K562 (cell line): ENCODE data around the gene PITPNB. TPM values are rescaled to one million over a fixed set of nuclear protein-coding genes. Genes with fewer than 3 reads are reported as not detected.

Experiments used
- ATAC-seq: fragments of 200-7000 bp; cut with Tn5 transposase; 3 replicates; pipeline ENCODE4 v1.9.1; 2020; ENCODE audit warnings: moderate library complexity
- BruUV-seq: library from RNA; stranded (reverse); fragments of 400-500 nt; replicated peaks from 2 replicates; lab custom pipeline; 2021; lab: Mats Ljungman, UMichigan
- CTCF ChIA-PET: fragments of 300-600 bp; formaldehyde crosslinking; extraction: SDS; loops from one replicate; lab custom pipeline; 2021; ENCODE audit warnings: low intra/inter-chr PET ratio; lab: Yijun Ruan, JAX
- POLR2A ChIA-PET: fragments of 300-600, 350-650 bp; sonication (Branson Sonifier 250); formaldehyde crosslinking; extraction: SDS; loops from one replicate; lab custom pipeline; 2021; ENCODE audit warnings: antibody characterized with exemption, inconsistent platforms; lab: Yijun Ruan, JAX
- DNase-seq, 4 experiments: peaks; one replicate each; pipeline versions ENCODE4 v3.0.0 to v3.0.0-alpha.2; 2011 to 2018; ENCODE audit warnings: low spot score in 3 of 4, mixed read lengths in 3 of 4; ENCODE audit errors: extremely low read depth in 1 of 4
- FAIRE-seq: peaks from 2 replicates; lab custom pipeline; 2011; peaks lifted over from hg19 to GRCh38; lab: Jason Lieb, UNC
- H2AFZ ChIP-seq: 2 replicates; pipeline ENCODE4 v1.6.0; 2011; ENCODE audit warnings: low read depth, low read length, control low read depth, inconsistent platforms
- H3K27ac ChIP-seq: fragments of 200-600 bp; 3 replicates; pipeline ENCODE4 v1.8.0; 2011; ENCODE audit warnings: low read depth, mild to moderate bottlenecking, control low read depth, inconsistent platforms, low read length, moderate library complexity, mixed read lengths; ENCODE audit errors: extremely low read depth
- H3K27me3 ChIP-seq, 2 experiments: fragments of 300-600 bp in 1 of 2; 2 replicates in 1 of 2; 3 replicates in 1 of 2; pipeline versions ENCODE4 v1.6.0 to v1.8.0; 2011; ENCODE audit warnings: inconsistent platforms in 2 of 2, low read length in 2 of 2, mild to moderate bottlenecking in 1 of 2, mixed read lengths in 1 of 2, moderate library complexity in 1 of 2; ENCODE audit not compliant: control insufficient read depth in 2 of 2, insufficient read depth in 2 of 2
- H3K36me3 ChIP-seq: fragments of 300-600 bp; 3 replicates; pipeline ENCODE4 v1.8.0; 2011; ENCODE audit warnings: mild to moderate bottlenecking, low read length, inconsistent platforms; ENCODE audit not compliant: control insufficient read depth, insufficient read depth
- H3K4me1 ChIP-seq, 2 experiments: fragments of 200-600 bp in 1 of 2; replicated peaks in 1 of 2; 2 replicates in 1 of 2; 3 replicates in 1 of 2; pipeline versions ENCODE4 v1.5.1 to v1.8.0; 2011; ENCODE audit warnings: inconsistent platforms in 2 of 2, low read length in 2 of 2, mild to moderate bottlenecking in 1 of 2, mixed read lengths in 1 of 2, moderate library complexity in 1 of 2; ENCODE audit not compliant: control insufficient read depth in 2 of 2, insufficient read depth in 2 of 2
- H3K4me2 ChIP-seq: 2 replicates; pipeline ENCODE4 v1.6.1; 2011; ENCODE audit warnings: low read length, control low read depth, inconsistent platforms, mixed read lengths; ENCODE audit not compliant: insufficient read depth
- H3K4me3 ChIP-seq: fragments of 200-600 bp; sonication (generic), shearing (Covaris generic); 2 replicates; pipeline ENCODE4 v1.5.1; 2016; ENCODE audit warnings: control low read depth, inconsistent platforms
- H3K79me2 ChIP-seq: fragments of 200-600 bp; 3 replicates; pipeline ENCODE4 v1.8.0; 2011; ENCODE audit warnings: low read length, inconsistent platforms; ENCODE audit not compliant: control insufficient read depth, insufficient read depth
- H3K9ac ChIP-seq, 2 experiments: 2 replicates each; pipeline versions ENCODE4 v1.6.0 to v1.6.1; 2011; ENCODE audit warnings: low read depth in 2 of 2, low read length in 2 of 2, control low read depth in 1 of 2, inconsistent platforms in 1 of 2, mild to moderate bottlenecking in 1 of 2, mixed read lengths in 1 of 2; ENCODE audit not compliant: insufficient read depth in 1 of 2
- H3K9me1 ChIP-seq: one replicate; pipeline ENCODE4 v1.6.0; 2011; ENCODE audit warnings: inconsistent platforms, mild to moderate bottlenecking, low read length, moderate library complexity; ENCODE audit not compliant: control insufficient read depth, insufficient read depth
- H3K9me3 ChIP-seq: replicated peaks from 2 replicates; pipeline ENCODE4 v1.5.1; 2011; ENCODE audit warnings: low read depth, low read length, inconsistent platforms; ENCODE audit not compliant: control insufficient read depth, insufficient read depth
- H4K20me1 ChIP-seq: replicated peaks from 2 replicates; pipeline ENCODE4 v1.6.1; 2011; ENCODE audit warnings: low read length, inconsistent platforms, mixed read lengths; ENCODE audit not compliant: control insufficient read depth, insufficient read depth
- NR3C1 ChIP-seq: sonication (generic); formaldehyde crosslinking; IDR thresholded peaks from 2 replicates; pipeline ENCODE4 v1.8.1; 2022; ENCODE audit warnings: missing genetic modification reagents
- RNF2 ChIP-seq: sonication (generic); IDR thresholded peaks from 2 replicates; pipeline ENCODE4 v1.6.1; 2016
- SLC30A9 ChIP-seq: fragments of 250-450 bp; sonication (Bioruptor Pico); IDR thresholded peaks from 2 replicates; pipeline ENCODE4 v1.8.0; 2022; ENCODE audit warnings: mild to moderate bottlenecking, moderate library complexity
- SPI1 ChIP-seq: IDR thresholded peaks from 2 replicates; pipeline ENCODE4 v1.6.1; 2011; ENCODE audit warnings: low read depth, low read length, control low read depth, borderline replicate concordance
- THAP12 ChIP-seq: fragments of 250-450 bp; sonication (Bioruptor Pico); IDR thresholded peaks from 2 replicates; pipeline ENCODE4 v1.9.0; 2021; ENCODE audit warnings: mild to moderate bottlenecking, inconsistent platforms
- U2AF2 ChIP-seq: fragments of 200-400 bp; formaldehyde crosslinking; optimal IDR thresholded peaks from 2 replicates; pipeline ENCODE3; 2017; ENCODE audit warnings: low read depth, mild to moderate bottlenecking, low read length
- ZBTB1 ChIP-seq: sonication (generic); formaldehyde crosslinking; IDR thresholded peaks from 2 replicates; pipeline ENCODE4 v1.8.1; 2023; ENCODE audit warnings: missing genetic modification reagents, low read depth, mild to moderate bottlenecking, borderline replicate concordance
- ZBTB12 ChIP-seq: fragments of 250-450 bp; sonication (Bioruptor Pico); IDR thresholded peaks from 2 replicates; pipeline ENCODE4 v1.4.0; 2020
- ZBTB2 ChIP-seq: fragments of 450-650 bp; IDR thresholded peaks from 2 replicates; pipeline ENCODE4 v1.6.1; 2016; ENCODE audit warnings: antibody characterized with exemption
- ZNF699 ChIP-seq: fragments of 250-450 bp; sonication (Bioruptor Pico); IDR thresholded peaks from 2 replicates; pipeline ENCODE4 v1.8.0; 2021; ENCODE audit warnings: mild to moderate bottlenecking, moderate library complexity; ENCODE audit not compliant: insufficient replicate concordance
- ZNF766 ChIP-seq: fragments of 200-800 bp; sonication (Bioruptor generic); conservative IDR thresholded peaks from 2 replicates; pipeline ENCODE4 v1.6.1; 2016; ENCODE audit warnings: missing genetic modification characterization, missing compliant biosample characterization
- WGBS: fragments of 100-300 bp; shearing (Covaris generic); methylation state at CpG from one replicate; pipeline ENCODE4 v1.1.6; 2016; ENCODE audit warnings: low coverage, mixed read lengths; ENCODE audit not compliant: insufficient coverage; ENCODE audit errors: missing lambda C conversion rate; 5-methylcytosine and 5-hydroxymethylcytosine counted together
- in situ Hi-C: fragments of 300-500 bp; cut with MboI; formaldehyde crosslinking; loops from 4 replicates; pipeline ENCODE4 v1.15.0; 2018; ENCODE audit warnings: inconsistent platforms, mixed read lengths
- intact Hi-C: fragments of 100-400 bp; cut with micrococcal nuclease; formaldehyde crosslinking; loops from 2 replicates; pipeline ENCODE4 v1.14.2; 2022
- polyA plus RNA-seq, 8 experiments: library from polyadenylated mRNA; depleted of rRNA in 4 of 8; stranded (reverse) in 5 of 8; unstranded in 3 of 8; fragments of >200 nt; fragmentation: Nextera tagmentation in 2 of 8; fragmentation: Illumina TruSeq in 1 of 8; extraction: Ambion mirVana in 2 of 8; extraction: Trizol in 1 of 8; gene quantifications; 2 replicates each; pipeline versions ENCODE4 v1.2.1 to v1.2.3, GENCODE V29; 2011 to 2014; ENCODE audit warnings: inconsistent platforms in 1 of 8, missing spikeins in 1 of 8
- total RNA-seq, 7 experiments: library from RNA; depleted of rRNA in 6 of 7; stranded (reverse); fragments of >200 nt in 6 of 7; fragmentation: Illumina TruSeq in 2 of 7; extraction: Trizol in 2 of 7; gene quantifications; 2 replicates each; pipeline versions ENCODE4 v1.2.1 to v1.2.3, GENCODE V29; 2011 to 2021; ENCODE audit warnings: low replicate concordance in 1 of 7
- TF ChIP-seq, protein P1 (sequence below): fragments of 250-450 bp; sonication (Bioruptor Pico); IDR thresholded peaks from 2 replicates; pipeline ENCODE4 v1.8.0; 2022; ENCODE audit warnings: moderate library complexity, mild to moderate bottlenecking, inconsistent platforms

The PITPNB gene
- total and polyA plus RNA-seq, 9 of the 15 experiments (the other 6 are each of a cell fraction or from before 2014, with no cell fraction given), result 13.1 to 52.4 (median 34.7) TPM

DNA sequence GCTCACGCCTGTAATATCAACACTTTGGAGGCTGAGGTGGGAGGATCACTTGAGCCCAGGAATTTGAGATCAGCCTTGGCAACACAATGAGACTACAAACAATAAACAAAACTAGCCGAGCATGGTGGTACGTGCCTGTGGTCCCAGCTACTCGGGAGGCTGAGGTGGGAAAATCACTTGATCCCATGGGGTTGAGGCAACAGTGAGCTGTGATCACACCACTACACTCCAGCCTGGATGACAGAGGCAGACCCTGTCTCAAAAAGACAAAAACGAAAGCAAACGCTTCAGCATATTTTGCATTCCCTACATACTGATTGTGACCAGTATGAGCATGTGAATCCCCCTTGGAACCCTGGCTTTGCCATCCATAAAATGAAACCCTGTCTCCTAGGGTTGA lies 83.6 kb downstream of the PITPNB start:
- Histone ChIP-seq H4K20me1 (no peaks in the 10 kb centered on the region), H3K9ac (no peak overlapping the region), H3K4me1 (peaks cover 5 to 8% of the 10 kb centered on the region in 2 experiments; a peak in 3 of 5 replicates), H3K27ac (no peak overlapping the region), H3K27me3 (no peaks in the 10 kb centered on the region; a peak in 1 of 5 replicates), H2AFZ (no peak overlapping the region), H3K4me3 (no peak overlapping the region), H3K9me3 (no peaks in the 10 kb centered on the region), H3K4me2 (no peak overlapping the region), H3K79me2 (no peaks in the 10 kb centered on the region), H3K9me1 (no peaks in the 10 kb centered on the region), H3K36me3 (no peaks in the 10 kb centered on the region)
- no peak for DNase-seq
- POLR2A ChIA-PET, result no interaction called here
- BruUV-seq, result no TSS peak
- intact Hi-C loops, result no loop called here
- TF ChIP-seq ZNF699 (CRISPR knock-in tag) (no peak), THAP12 (CRISPR knock-in tag) (no peak), ZBTB2 (no peak), U2AF2 (no peak), NR3C1 (CRISPR knock-in tag) (no peak), ZBTB1 (CRISPR knock-in tag) (no peak), RNF2 (no peak), SPI1 (no peak), SLC30A9 (no peak), ZNF766 (no peak), ZBTB12 (CRISPR knock-in tag) (no peak)
- TF ChIP-seq, protein P1, sequence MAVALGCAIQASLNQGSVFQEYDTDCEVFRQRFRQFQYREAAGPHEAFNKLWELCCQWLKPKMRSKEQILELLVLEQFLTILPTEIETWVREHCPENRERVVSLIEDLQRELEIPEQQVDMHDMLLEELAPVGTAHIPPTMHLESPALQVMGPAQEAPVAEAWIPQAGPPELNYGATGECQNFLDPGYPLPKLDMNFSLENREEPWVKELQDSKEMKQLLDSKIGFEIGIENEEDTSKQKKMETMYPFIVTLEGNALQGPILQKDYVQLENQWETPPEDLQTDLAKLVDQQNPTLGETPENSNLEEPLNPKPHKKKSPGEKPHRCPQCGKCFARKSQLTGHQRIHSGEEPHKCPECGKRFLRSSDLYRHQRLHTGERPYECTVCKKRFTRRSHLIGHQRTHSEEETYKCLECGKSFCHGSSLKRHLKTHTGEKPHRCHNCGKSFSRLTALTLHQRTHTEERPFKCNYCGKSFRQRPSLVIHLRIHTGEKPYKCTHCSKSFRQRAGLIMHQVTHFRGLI (CRISPR knock-in tag), result no peak
- no peak for ATAC-seq
- WGBS, result 53% methylated on average over 6 of the region's 6 CpGs
- CTCF ChIA-PET, result no interaction called here
- FAIRE-seq, result no peak
- in situ Hi-C loops, result no loop called here
